Body of pancreas (tissue), 4 donors: ENCODE results near the gene REV1.

Source experiments
- POLR2A ChIP-seq, 3 donors: fragments of 450-650 bp; IDR thresholded peaks; one replicate each; pipeline ENCODE4 v1.6.1; 2016; ENCODE audit warnings: antibody characterized with exemption in 3 of 3, mild to moderate bottlenecking in 2 of 3
- TF ChIP-seq, protein P1 (sequence below), 7 experiments: fragments of 450-650 bp in 4 of 7; fragments of 200-600 bp in 3 of 7; sonication (generic) in 3 of 7; IDR thresholded peaks; one replicate each; pipeline ENCODE4 v1.5.1; 2016 to 2019; ENCODE audit warnings: antibody characterized with exemption in 7 of 7

DNA sequence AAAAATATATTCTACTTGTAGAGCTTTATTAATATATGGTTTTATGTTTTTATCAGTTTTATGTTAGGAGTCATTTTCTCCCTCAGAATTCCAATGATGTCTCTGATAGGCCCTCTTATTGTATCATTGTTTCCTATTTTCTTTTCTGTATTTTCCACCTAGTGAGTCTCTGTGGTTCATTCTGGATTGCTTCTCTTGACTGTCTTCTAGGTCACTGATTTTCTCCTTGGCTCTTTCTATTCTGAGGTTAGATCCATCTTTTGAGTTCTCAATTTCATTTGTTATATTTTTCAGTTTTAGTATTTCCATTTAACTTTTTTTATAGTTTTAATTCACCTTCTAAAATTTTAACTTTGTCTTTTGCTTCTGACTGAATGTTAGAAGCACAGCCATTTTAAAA is 115.1 kb downstream of the REV1 start:
- TF ChIP-seq, protein P1, sequence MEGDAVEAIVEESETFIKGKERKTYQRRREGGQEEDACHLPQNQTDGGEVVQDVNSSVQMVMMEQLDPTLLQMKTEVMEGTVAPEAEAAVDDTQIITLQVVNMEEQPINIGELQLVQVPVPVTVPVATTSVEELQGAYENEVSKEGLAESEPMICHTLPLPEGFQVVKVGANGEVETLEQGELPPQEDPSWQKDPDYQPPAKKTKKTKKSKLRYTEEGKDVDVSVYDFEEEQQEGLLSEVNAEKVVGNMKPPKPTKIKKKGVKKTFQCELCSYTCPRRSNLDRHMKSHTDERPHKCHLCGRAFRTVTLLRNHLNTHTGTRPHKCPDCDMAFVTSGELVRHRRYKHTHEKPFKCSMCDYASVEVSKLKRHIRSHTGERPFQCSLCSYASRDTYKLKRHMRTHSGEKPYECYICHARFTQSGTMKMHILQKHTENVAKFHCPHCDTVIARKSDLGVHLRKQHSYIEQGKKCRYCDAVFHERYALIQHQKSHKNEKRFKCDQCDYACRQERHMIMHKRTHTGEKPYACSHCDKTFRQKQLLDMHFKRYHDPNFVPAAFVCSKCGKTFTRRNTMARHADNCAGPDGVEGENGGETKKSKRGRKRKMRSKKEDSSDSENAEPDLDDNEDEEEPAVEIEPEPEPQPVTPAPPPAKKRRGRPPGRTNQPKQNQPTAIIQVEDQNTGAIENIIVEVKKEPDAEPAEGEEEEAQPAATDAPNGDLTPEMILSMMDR (IDR thresholded peaks at IDR 0.05) = no peak
- no peak for TF ChIP-seq POLR2A (IDR thresholded peaks at IDR 0.05)
